ENCODE results near the gene TBC1D14. TPM values are rescaled to one million over a fixed set of nuclear protein-coding genes. Genes with fewer than 3 reads are reported as not detected.
A peak's percentile ranks its signal among the peaks of the same experiment; 100 is the strongest.

The TBC1D14 gene
- total and polyA plus RNA-seq, 2 of the 8 experiments (the other 6 are each of a cell fraction or from before 2014, with no cell fraction given), result 45.6 to 48.2 TPM

DNA sequence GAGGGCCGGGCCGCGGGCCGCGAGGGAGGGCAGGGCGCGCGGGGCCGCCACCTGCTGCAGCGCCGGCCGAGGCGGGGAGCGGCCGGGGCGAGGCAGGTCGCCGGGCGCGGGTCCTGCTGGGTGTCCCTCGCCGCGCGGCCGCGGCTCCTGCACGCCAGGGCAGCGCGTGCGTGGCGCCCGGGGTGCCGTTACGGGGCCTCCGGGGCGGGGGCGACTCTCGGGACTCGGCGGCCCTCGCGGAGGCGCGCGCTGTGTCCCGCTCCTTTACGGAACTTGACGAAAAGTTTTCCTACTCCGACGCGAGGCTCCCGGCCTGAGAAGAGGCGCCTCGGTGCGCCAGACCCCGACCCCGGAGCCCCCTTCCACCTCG, 329 bp downstream of the TBC1D14 start:
- DNase-seq (ENCODE audit: low read depth in 1 of 2, low spot score in 2 of 2) (no peak), FAIRE-seq (no peak)
- Histone ChIP-seq H4K91ac (replicated peaks; ENCODE audit: insufficient read length, low read length) (no peak overlapping the region), H3K9ac (replicated peaks in 1 of 4; ENCODE audit: extremely low read depth in 1 of 4, low read depth in 3 of 4, low read length in 3 of 4) (peak overlapping the region; percentile 34 to 74 (median 52); a peak in 6 of 7 replicates), H3K4me1 (replicated peaks in 1 of 4; ENCODE audit: control insufficient read depth in 3 of 4, insufficient read depth in 4 of 4, low read length in 3 of 4) (peaks cover 3 to 25% (median 11%) of the 10 kb centered on the region in 4 experiments), H3K79me2 (ENCODE audit: control insufficient read depth in 1 of 2, insufficient read depth in 2 of 2, low read length in 2 of 2) (peaks cover 0 to 38% of the 10 kb centered on the region in 2 experiments; a peak in 2 of 4 replicates), H3K79me1 (ENCODE audit: low read depth, low read length) (peaks cover 9% of the 10 kb centered on the region), H4K8ac (ENCODE audit: extremely low read depth, insufficient read depth, low read length) (peak overlapping the region; percentile 53; the same call in 1 of the 2 replicates), H2BK120ac (replicated peaks; ENCODE audit: low read depth, low read length) (no peak overlapping the region), H4K5ac (ENCODE audit: insufficient read length, low read depth, low read length) (no peak overlapping the region), H3K27ac (ENCODE audit: low read depth, low read length) (no peak overlapping the region; the same call in 1 of the 2 replicates), H3K36me3 (ENCODE audit: control insufficient read depth in 2 of 4, insufficient read depth in 4 of 4, low read length in 3 of 4) (no peaks in the 10 kb centered on the region), H4K20me1 (replicated peaks in 1 of 2; ENCODE audit: control insufficient read depth in 1 of 2, insufficient read depth in 2 of 2, low read length in 2 of 2) (peaks cover 10 to 15% of the 10 kb centered on the region in 2 experiments), H2BK15ac (ENCODE audit: low read length) (no peak overlapping the region), H3K56ac (replicated peaks; ENCODE audit: insufficient read length, low read depth, low read length) (no peak overlapping the region), H3K23ac (ENCODE audit: insufficient read length) (no peak overlapping the region), H3K14ac (ENCODE audit: insufficient read length) (no peak overlapping the region), H3K4ac (replicated peaks; ENCODE audit: insufficient read length, low read depth, low read length) (no peak overlapping the region), H3K9me3 (ENCODE audit: insufficient read depth in 2 of 2, low read depth in 1 of 2, low read length in 1 of 2) (no peaks in the 10 kb centered on the region), H2BK12ac (ENCODE audit: low read depth, low read length) (no peak overlapping the region), H3K4me2 (ENCODE audit: insufficient read depth in 1 of 2, low read depth in 2 of 2, low read length in 2 of 2) (peak overlapping the region; percentile 87 to 89), H3K18ac (ENCODE audit: extremely low read depth, low read length) (peak overlapping the region; percentile 32; the same call in 1 of the 2 replicates), H2AFZ (ENCODE audit: low read length) (no peak overlapping the region), H3K23me2 (ENCODE audit: low read depth, low read length) (peaks cover 11% of the 10 kb centered on the region), H3K4me3 (ENCODE audit: extremely low read depth in 1 of 4, insufficient read depth in 2 of 4, low read depth in 3 of 4, low read length in 4 of 4) (peak overlapping the region; percentile 58 to 92 (median 75)), H2BK5ac (ENCODE audit: low read depth, low read length) (no peak overlapping the region), H2AK5ac (ENCODE audit: low read depth, low read length) (no peak overlapping the region), H3K27me3 (replicated peaks in 1 of 4; ENCODE audit: control insufficient read depth in 3 of 4, extremely low read depth in 1 of 4, insufficient read depth in 3 of 4, low read length in 3 of 4) (peaks cover 0 to 14% (median 5%) of the 10 kb centered on the region in 4 experiments; a peak in 4 of 7 replicates), H2BK20ac (ENCODE audit: low read length) (no peak overlapping the region)
- ChIA-PET CTCF (ENCODE audit: partially characterized antibody) (interaction anchor here (0.8 to 9.7 kb wide), 13 partner anchors 10 to 165 kb away, joined by 3 to 56 read pairs (median 7); no protein-coding TSS in a partner anchor), POLR2A (ENCODE audit: partially characterized antibody) (interaction anchor here (0.6 to 4.4 kb wide), 25 partner anchors 10 to 580 kb away, joined by 3 to 22 read pairs (median 4); no protein-coding TSS in a partner anchor)
- WGBS, 2 experiments (ENCODE audit: extremely low coverage in 1 of 2, insufficient coverage in 1 of 2, insufficient read length in 1 of 2, insufficient replicate concordance in 2 of 2, low coverage in 1 of 2, low lambda C conversion rate in 2 of 2, missing lambda C conversion rate in 1 of 2), result 2% methylated on average over 11 of the region's 58 CpGs; no CpG with 5 or more reads in 1 of the 2 experiments
- no peak for TF ChIP-seq SP2 (IDR thresholded peaks at IDR 0.05; ENCODE audit: low read length)
- TF ChIP-seq CBX8 (IDR thresholded peaks at IDR 0.05; ENCODE audit: borderline replicate concordance, low read depth, low read length), result no peak
- no peak for TF ChIP-seq GTF2F1 (IDR thresholded peaks at IDR 0.05; ENCODE audit: borderline replicate concordance, low read depth, low read length)
- no peak for TF ChIP-seq TBP (IDR thresholded peaks at IDR 0.05; ENCODE audit: low read depth, low read length)
- TF ChIP-seq CREB1 (IDR thresholded peaks at IDR 0.05), result no peak
- no peak for TF ChIP-seq ASH2L (IDR thresholded peaks at IDR 0.05; ENCODE audit: low read length)
- no peak for TF ChIP-seq POU5F1 (IDR thresholded peaks at IDR 0.05; ENCODE audit: low read depth, low read length)
- no peak for TF ChIP-seq RNF2 (IDR thresholded peaks at IDR 0.05; ENCODE audit: borderline replicate concordance, low read depth, low read length, missing control alignments, poor library complexity, severe bottlenecking)
- TF ChIP-seq SUZ12 (IDR thresholded peaks at IDR 0.05; ENCODE audit: low read length), result no peak
- no peak for TF ChIP-seq SIRT6 (IDR thresholded peaks at IDR 0.05; ENCODE audit: low read length)
- TF ChIP-seq CHD1 (IDR thresholded peaks at IDR 0.05; ENCODE audit: low read depth, low read length), result no peak
- no peak for TF ChIP-seq EP300 (IDR thresholded peaks at IDR 0.05; ENCODE audit: borderline replicate concordance in 1 of 2, low read depth in 2 of 2, low read length in 2 of 2)
- no peak for TF ChIP-seq EZH2 (IDR thresholded peaks at IDR 0.05; ENCODE audit: low read depth, low read length, severe bottlenecking)
